NOMO-1 treated with DMSO at 0.1 percent for 48 hours (cell line): ENCODE results near the gene SEPTIN5.

Experiments
- DNase-seq: peaks from one replicate; lab custom pipeline; 2025; ENCODE audit not compliant: unreplicated experiment; lab: John Stamatoyannopoulos, UW

SEPTIN5 gene

GRCh38 chr22:19705181-19705934 lies 8.9 kb upstream of the SEPTIN5 start:
- no peak for DNase-seq

- no peak for DNase-seq
Observed at GRCh38 chr22:19706661-19707151, 7.6 kb upstream of the SEPTIN5 start.

GRCh38 chr22:19707347-19708290 lies 6.7 kb upstream of the SEPTIN5 start:
- no peak for DNase-seq

- no peak for DNase-seq
Observed at GRCh38 chr22:19708321-19709011, 5.8 kb upstream of the SEPTIN5 start.

GRCh38 chr22:19709063-19709769 lies 5.1 kb upstream of the SEPTIN5 start:
- DNase-seq: no peak

- DNase-seq: no peak
Observed at GRCh38 chr22:19710020-19710768, 4.1 kb upstream of the SEPTIN5 start.

GRCh38 chr22:19710769-19711106 lies 3.6 kb upstream of the SEPTIN5 start:
- DNase-seq: no peak

- DNase-seq: no peak
Observed at GRCh38 chr22:19713245-19713644, 1.1 kb upstream of the SEPTIN5 start.

GRCh38 chr22:19713650-19714311 lies 522 bp upstream of the SEPTIN5 start:
- no peak for DNase-seq

GRCh38 chr22:19715188-19715930 lies 1.1 kb downstream of the SEPTIN5 start:
- DNase-seq: no peak

GRCh38 chr22:19716041-19716828 lies 1.9 kb downstream of the SEPTIN5 start:
- no peak for DNase-seq

- no peak for DNase-seq
Observed at GRCh38 chr22:19716829-19717105, 2.5 kb downstream of the SEPTIN5 start.

- no peak for DNase-seq
Observed at GRCh38 chr22:19717181-19717580, 2.9 kb downstream of the SEPTIN5 start.

GRCh38 chr22:19717691-19718455 lies 3.6 kb downstream of the SEPTIN5 start:
- DNase-seq: peak; percentile 61

GRCh38 chr22:19718456-19719049 lies 4.2 kb downstream of the SEPTIN5 start:
- no peak for DNase-seq

- DNase-seq: no peak
Observed at GRCh38 chr22:19719050-19719482, 4.8 kb downstream of the SEPTIN5 start.

GRCh38 chr22:19719488-19720021 lies 5.3 kb downstream of the SEPTIN5 start:
- DNase-seq: no peak
